Measurements from ENCODE around the gene PHLPP1. TPM values are rescaled to one million over a fixed set of nuclear protein-coding genes. Genes with fewer than 3 reads are reported as not detected.

PHLPP1 gene
- total RNA-seq, 6 experiments from 2014 or later = 8.6 to 19.3 (median 17.0) TPM

DNA sequence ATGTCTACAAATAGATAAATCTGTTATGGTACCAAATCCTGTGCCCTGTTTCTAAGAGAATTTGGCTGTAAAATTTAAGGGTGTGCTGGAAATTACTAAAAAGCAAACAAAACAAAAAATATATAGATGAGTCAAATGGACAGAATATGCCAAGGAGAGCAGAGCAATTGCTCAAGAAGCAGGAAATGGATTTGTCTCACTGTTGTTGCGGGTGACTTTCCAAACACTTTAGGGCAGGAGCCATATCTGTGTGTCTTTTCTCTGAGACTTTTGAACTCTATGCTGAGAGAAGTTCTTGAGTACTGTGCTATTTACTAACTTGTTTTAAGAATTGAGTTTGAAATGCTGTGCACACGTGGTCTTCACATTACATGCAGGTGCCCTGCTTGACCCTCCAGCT, 221.7 kb downstream of the PHLPP1 start:
- intact Hi-C loops (cut with DNase I) = no loop called here
- Histone ChIP-seq H3K4me3 (no peak overlapping the region), H3K9me3 (no peaks in the 10 kb centered on the region), H3K27me3 (no peaks in the 10 kb centered on the region), H3K4me1 (no peaks in the 10 kb centered on the region), H3K36me3 (peaks cover 0 to 2% (median 0%) of the 10 kb centered on the region in 4 donors), H3K27ac (no peak overlapping the region)
- 89% methylated on average over 2 of the region's 2 CpGs for WGBS (ENCODE audit: insufficient coverage, low coverage, low lambda C conversion rate, missing lambda C conversion rate)
- DNase-seq (no peak), ATAC-seq (no peak)
- no peak for TF ChIP-seq POLR2A (IDR thresholded peaks at IDR 0.05)
- TF ChIP-seq, protein P1, sequence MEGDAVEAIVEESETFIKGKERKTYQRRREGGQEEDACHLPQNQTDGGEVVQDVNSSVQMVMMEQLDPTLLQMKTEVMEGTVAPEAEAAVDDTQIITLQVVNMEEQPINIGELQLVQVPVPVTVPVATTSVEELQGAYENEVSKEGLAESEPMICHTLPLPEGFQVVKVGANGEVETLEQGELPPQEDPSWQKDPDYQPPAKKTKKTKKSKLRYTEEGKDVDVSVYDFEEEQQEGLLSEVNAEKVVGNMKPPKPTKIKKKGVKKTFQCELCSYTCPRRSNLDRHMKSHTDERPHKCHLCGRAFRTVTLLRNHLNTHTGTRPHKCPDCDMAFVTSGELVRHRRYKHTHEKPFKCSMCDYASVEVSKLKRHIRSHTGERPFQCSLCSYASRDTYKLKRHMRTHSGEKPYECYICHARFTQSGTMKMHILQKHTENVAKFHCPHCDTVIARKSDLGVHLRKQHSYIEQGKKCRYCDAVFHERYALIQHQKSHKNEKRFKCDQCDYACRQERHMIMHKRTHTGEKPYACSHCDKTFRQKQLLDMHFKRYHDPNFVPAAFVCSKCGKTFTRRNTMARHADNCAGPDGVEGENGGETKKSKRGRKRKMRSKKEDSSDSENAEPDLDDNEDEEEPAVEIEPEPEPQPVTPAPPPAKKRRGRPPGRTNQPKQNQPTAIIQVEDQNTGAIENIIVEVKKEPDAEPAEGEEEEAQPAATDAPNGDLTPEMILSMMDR (IDR thresholded peaks at IDR 0.05) = no peak

DNA sequence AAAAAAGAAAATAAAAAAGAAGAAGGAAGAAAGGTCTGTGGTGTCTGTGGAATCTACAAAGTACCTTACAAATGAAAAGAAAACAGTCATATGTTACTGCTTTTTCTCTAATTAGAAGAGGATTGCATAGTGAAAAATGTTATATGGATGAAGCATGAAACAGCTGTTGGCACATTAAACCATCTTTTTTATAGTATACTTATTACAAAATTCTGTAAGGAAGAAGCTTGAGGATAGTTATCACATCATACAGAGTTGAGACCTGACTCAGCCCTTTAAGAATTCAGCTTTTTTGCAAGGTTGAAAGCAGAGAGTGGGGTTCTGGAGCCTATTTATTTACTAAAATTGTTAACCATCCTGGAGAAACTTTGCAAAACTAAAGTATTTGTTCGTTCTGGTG, 222.7 kb downstream of the PHLPP1 start:
- H3K4me1 ChIP-seq = no peaks in the 10 kb centered on the region

DNA sequence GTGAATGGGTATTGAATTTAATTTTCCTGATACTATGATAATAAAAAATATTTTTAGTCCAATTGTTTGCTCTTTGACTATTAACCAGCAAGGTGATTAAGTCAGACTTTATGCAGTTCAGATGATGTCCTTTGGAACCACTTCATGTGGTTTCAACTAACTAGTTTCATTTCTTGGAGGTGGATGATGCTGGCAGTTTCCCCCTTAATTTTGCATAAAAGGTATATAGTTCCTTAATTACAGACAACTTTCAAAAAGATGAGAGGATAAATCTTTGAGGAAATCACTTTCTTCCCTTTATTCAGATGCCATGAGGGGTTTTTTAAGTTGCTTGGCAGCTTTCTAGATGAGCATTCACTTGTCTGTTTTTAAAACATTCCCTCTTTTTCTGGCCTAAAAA, 223.1 kb downstream of the PHLPP1 start:
- no peaks in the 10 kb centered on the region for H3K4me1 ChIP-seq
- peak overlapping the region in 2 of 3 donors; percentile 5 to 51 for H3K27ac ChIP-seq
- TF ChIP-seq, protein P1 (IDR thresholded peaks at IDR 0.05) = no peak
- no peak for TF ChIP-seq POLR2A (IDR thresholded peaks at IDR 0.05)
- no peaks in the 10 kb centered on the region for H3K27me3 ChIP-seq
- ATAC-seq (no peak), DNase-seq (no peak)
- peaks cover 0 to 13% (median 0%) of the 10 kb centered on the region in 4 donors for H3K36me3 ChIP-seq
- no peaks in the 10 kb centered on the region for H3K9me3 ChIP-seq
- intact Hi-C loops (cut with DNase I) = no loop called here
- no peak overlapping the region for H3K4me3 ChIP-seq

More for the DNA sequence above, 222.7 kb downstream of the PHLPP1 start:
- intact Hi-C loops (cut with DNase I) = no loop called here
- TF ChIP-seq, protein P1 (IDR thresholded peaks at IDR 0.05) = no peak
- no peak for TF ChIP-seq POLR2A (IDR thresholded peaks at IDR 0.05)
- DNase-seq = no peak
- peak overlapping the region in 1 of 3 donors; percentile 5 for H3K27ac ChIP-seq
- H3K36me3 ChIP-seq = peaks cover 0 to 9% (median 0%) of the 10 kb centered on the region in 4 donors
- 75% methylated on average over 1 of the region's 1 CpG for WGBS (ENCODE audit: insufficient coverage, low coverage, low lambda C conversion rate, missing lambda C conversion rate)
- ATAC-seq = no peak
- no peaks in the 10 kb centered on the region for H3K9me3 ChIP-seq
- H3K4me3 ChIP-seq = no peak overlapping the region
- H3K27me3 ChIP-seq = no peaks in the 10 kb centered on the region

DNA sequence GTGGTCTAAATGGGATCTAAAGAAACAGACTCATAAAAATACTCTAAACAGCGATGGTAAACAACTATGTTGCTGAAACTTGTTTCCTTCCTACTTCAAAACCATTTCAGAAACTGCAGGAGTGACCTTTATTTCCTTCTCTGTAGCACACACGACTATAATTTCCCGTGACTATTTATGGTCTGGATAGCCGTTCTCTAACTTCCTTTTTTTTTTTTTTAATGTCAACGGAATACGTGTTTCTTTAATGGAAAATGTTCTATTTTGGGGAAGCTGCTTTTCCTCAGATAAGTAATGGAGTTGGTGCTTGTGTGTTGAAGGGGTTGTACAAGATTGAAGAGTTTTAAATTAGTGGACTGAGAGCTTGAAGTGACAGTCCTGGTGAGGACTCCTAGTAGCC, 224.1 kb downstream of the PHLPP1 start:
- intact Hi-C loops (cut with DNase I) = no loop called here
- peak; percentile 49 to 80 (median 72) for ATAC-seq
- 56% methylated on average over 6 of the region's 6 CpGs for WGBS (ENCODE audit: insufficient coverage, low coverage, low lambda C conversion rate, missing lambda C conversion rate)

More for the DNA sequence above, 224.1 kb downstream of the PHLPP1 start:
- DNase-seq = no peak
- no peaks in the 10 kb centered on the region for H3K27me3 ChIP-seq
- peaks cover 0 to 15% (median 0%) of the 10 kb centered on the region in 4 donors for H3K36me3 ChIP-seq
- peak overlapping the region; percentile 12 to 51 (median 13) for H3K27ac ChIP-seq
- TF ChIP-seq, protein P1 (IDR thresholded peaks at IDR 0.05) = no peak
- TF ChIP-seq POLR2A (IDR thresholded peaks at IDR 0.05) = no peak
- no peak overlapping the region for H3K4me3 ChIP-seq
- H3K9me3 ChIP-seq = no peaks in the 10 kb centered on the region
- H3K4me1 ChIP-seq = no peaks in the 10 kb centered on the region
